Astrocyte (in vitro differentiated cells and primary cell): ENCODE results near the gene CTR9. TPM values are rescaled to one million over a fixed set of nuclear protein-coding genes. Genes with fewer than 3 reads are reported as not detected.
"Not testable (repeated sequence)": the region's sequence is repeated elsewhere in the genome, so short reads cannot be mapped to it uniquely, and the experiment has no call there.

Source experiments
- DNase-seq: peaks from one replicate; pipeline ENCODE4 v3.0.0-alpha.2; 2010; ENCODE audit warnings: low read depth
- FAIRE-seq: peaks from 2 replicates; lab custom pipeline; 2011; peaks lifted over from hg19 to GRCh38; lab: Jason Lieb, UNC
- H2AFZ ChIP-seq: 2 replicates; pipeline ENCODE4 v1.6.0; 2012; ENCODE audit warnings: low read depth, low read length, inconsistent platforms
- H3K27ac ChIP-seq: 2 replicates; pipeline ENCODE4 v1.5.1; 2011; ENCODE audit warnings: low read depth, low read length, inconsistent platforms
- H3K27me3 ChIP-seq: 2 replicates; pipeline ENCODE4 v1.6.0; 2011; ENCODE audit warnings: low read length, inconsistent platforms; ENCODE audit not compliant: insufficient read depth
- H3K36me3 ChIP-seq: 2 replicates; pipeline ENCODE4 v1.5.1; 2011; ENCODE audit warnings: low read length, inconsistent platforms; ENCODE audit not compliant: insufficient read depth
- H3K4me1 ChIP-seq: 2 replicates; pipeline ENCODE4 v1.5.1; 2011; ENCODE audit warnings: low read length, inconsistent platforms; ENCODE audit not compliant: insufficient read depth
- H3K4me2 ChIP-seq: 2 replicates; pipeline ENCODE4 v1.6.0; 2012; ENCODE audit warnings: low read length, inconsistent platforms
- H3K4me3 ChIP-seq: 2 replicates; pipeline ENCODE4 v1.5.1; 2011; ENCODE audit warnings: low read depth, mild to moderate bottlenecking, low read length, inconsistent platforms; ENCODE audit not compliant: insufficient read depth
- H3K79me2 ChIP-seq: 2 replicates; pipeline ENCODE4 v1.6.0; 2012; ENCODE audit warnings: mild to moderate bottlenecking, low read length, inconsistent platforms; ENCODE audit not compliant: insufficient read depth
- H3K9ac ChIP-seq: 2 replicates; pipeline ENCODE4 v1.6.0; 2012; ENCODE audit warnings: mild to moderate bottlenecking, low read length, inconsistent platforms
- H3K9me3 ChIP-seq: 2 replicates; pipeline ENCODE4 v1.5.1; 2012; ENCODE audit warnings: low read depth, mild to moderate bottlenecking, low read length, inconsistent platforms; ENCODE audit not compliant: insufficient read depth
- H4K20me1 ChIP-seq: 2 replicates; pipeline ENCODE4 v1.6.0; 2012; ENCODE audit warnings: low read length, inconsistent platforms; ENCODE audit not compliant: insufficient read depth
- H3K27ac Mint-ChIP-seq: one replicate; pipeline ENCODE4 v1.8.0; 2021; ENCODE audit warnings: mild to moderate bottlenecking, mixed read lengths; ENCODE audit not compliant: unreplicated experiment
- H3K27me3 Mint-ChIP-seq: one replicate; pipeline ENCODE4 v1.8.0; 2021; ENCODE audit warnings: low read depth, mixed read lengths; ENCODE audit not compliant: unreplicated experiment
- H3K36me3 Mint-ChIP-seq: one replicate; pipeline ENCODE4 v1.8.0; 2021; ENCODE audit warnings: low read depth, mixed read lengths; ENCODE audit not compliant: unreplicated experiment
- H3K4me1 Mint-ChIP-seq: one replicate; pipeline ENCODE4 v1.8.0; 2021; ENCODE audit warnings: low read depth, mixed read lengths; ENCODE audit not compliant: unreplicated experiment
- H3K4me3 Mint-ChIP-seq: one replicate; pipeline ENCODE4 v1.8.0; 2021; ENCODE audit warnings: mild to moderate bottlenecking, moderate library complexity, mixed read lengths; ENCODE audit not compliant: unreplicated experiment
- H3K9me3 Mint-ChIP-seq: one replicate; pipeline ENCODE4 v1.8.0; 2021; ENCODE audit warnings: mild to moderate bottlenecking, mixed read lengths; ENCODE audit not compliant: unreplicated experiment
- CTCF ChIP-seq: IDR thresholded peaks from 2 replicates; pipeline ENCODE4 v1.5.1; 2011; ENCODE audit warnings: low read depth, mild to moderate bottlenecking, inconsistent platforms, low read length, moderate library complexity; ENCODE audit not compliant: insufficient read depth
- EZH2 ChIP-seq: IDR thresholded peaks from 2 replicates; pipeline ENCODE4 v1.6.1; 2012; ENCODE audit warnings: mild to moderate bottlenecking, low read length, inconsistent platforms; ENCODE audit not compliant: insufficient read depth
- total RNA-seq: library from RNA; stranded (reverse); gene quantifications from 2 replicates; pipeline ENCODE4 v1.2.1, GENCODE V29; 2021

CTR9 gene
- total RNA-seq, 1 donor from 2014 or later: 29.3 TPM

- TF ChIP-seq CTCF (no peak), EZH2 (no peak)
Observed at GRCh38 chr11:10813945-10814344, 62.9 kb downstream of the CTR9 start.

GRCh38 chr11:10818594-10818993 lies 67.5 kb downstream of the CTR9 start:
- Mint-ChIP-seq H3K36me3 (no peaks in the 10 kb centered on the region), H3K4me1 (no peaks in the 10 kb centered on the region), H3K9me3 (no peaks in the 10 kb centered on the region), H3K27ac (no peak overlapping the region), H3K27me3 (peaks cover under 1% of the 10 kb centered on the region), H3K4me3 (no peak overlapping the region)
- DNase-seq (peak; percentile 75), FAIRE-seq (peak; percentile 50)
- Histone ChIP-seq H3K79me2 (no peaks in the 10 kb centered on the region), H3K27me3 (no peaks in the 10 kb centered on the region), H3K9ac (no peak overlapping the region), H3K27ac (no peak overlapping the region), H3K4me3 (no peak overlapping the region), H3K36me3 (no peaks in the 10 kb centered on the region), H3K9me3 (no peaks in the 10 kb centered on the region), H3K4me1 (no peaks in the 10 kb centered on the region), H4K20me1 (no peaks in the 10 kb centered on the region), H2AFZ (no peak overlapping the region), H3K4me2 (no peak overlapping the region)
- no peak for TF ChIP-seq CTCF
- TF ChIP-seq EZH2: no peak

More at GRCh38 chr11:10813945-10814344, 62.9 kb downstream of the CTR9 start:
- Histone ChIP-seq H3K27ac (no peak overlapping the region), H3K4me3 (no peak overlapping the region), H3K27me3 (no peaks in the 10 kb centered on the region), H3K4me2 (no peak overlapping the region), H3K9ac (no peak overlapping the region), H3K4me1 (peaks cover 6% of the 10 kb centered on the region), H3K9me3 (no peaks in the 10 kb centered on the region), H3K79me2 (no peaks in the 10 kb centered on the region), H3K36me3 (no peaks in the 10 kb centered on the region), H2AFZ (no peak overlapping the region), H4K20me1 (no peaks in the 10 kb centered on the region)
- peaks cover 5% of the 10 kb centered on the region for H3K4me1 Mint-ChIP-seq
- no peak overlapping the region for H3K27ac Mint-ChIP-seq
- no peaks in the 10 kb centered on the region for H3K27me3 Mint-ChIP-seq
- no peaks in the 10 kb centered on the region for H3K36me3 Mint-ChIP-seq
- DNase-seq: no peak
- no peaks in the 10 kb centered on the region for H3K9me3 Mint-ChIP-seq
- no peak for FAIRE-seq
- no peak overlapping the region for H3K4me3 Mint-ChIP-seq

- not testable (repeated sequence) for H3K9ac ChIP-seq, H4K20me1 ChIP-seq, H2AFZ ChIP-seq, H3K4me3 ChIP-seq, FAIRE-seq, H3K79me2 ChIP-seq, H3K9me3 Mint-ChIP-seq, H3K36me3 Mint-ChIP-seq, H3K4me1 ChIP-seq, H3K27me3 ChIP-seq, H3K27me3 Mint-ChIP-seq, H3K9me3 ChIP-seq, H3K4me1 Mint-ChIP-seq, H3K4me2 ChIP-seq, H3K4me3 Mint-ChIP-seq, DNase-seq, H3K27ac ChIP-seq, H3K27ac Mint-ChIP-seq, H3K36me3 ChIP-seq
Observed at GRCh38 chr11:10822491-10822890, 71.4 kb downstream of the CTR9 start.
